ENCODE results near the gene GATA1.
"Not testable (repeated sequence)": the region's sequence is repeated elsewhere in the genome, so short reads cannot be mapped to it uniquely, and the experiment has no call there.

The GATA1 gene

GRCh38 chrX:48815266-48815665 lies 28.9 kb downstream of the GATA1 start:
- no peaks in the 10 kb centered on the region for H3K27me3 ChIP-seq (ENCODE audit: control insufficient read depth, insufficient read depth, low read length)
- no peak overlapping the region for H3K27ac ChIP-seq (ENCODE audit: low read depth, low read length)
- H3K4me1 ChIP-seq (ENCODE audit: control insufficient read depth, insufficient read depth, low read length), result no peaks in the 10 kb centered on the region
- H3K4me3 ChIP-seq (ENCODE audit: low read depth, low read length), result no peak overlapping the region
- no peak overlapping the region for H3K9ac ChIP-seq (ENCODE audit: low read depth, low read length)
- H3K9me3 ChIP-seq (ENCODE audit: control insufficient read depth, insufficient read depth, low read length), result peaks cover 38% of the 10 kb centered on the region
- peaks cover 29% of the 10 kb centered on the region; the same call in 1 of the 2 replicates for H3K36me3 ChIP-seq (ENCODE audit: control insufficient read depth, insufficient read depth, low read length)

GRCh38 chrX:48816014-48816810 lies 29.8 kb downstream of the GATA1 start:
- Histone ChIP-seq H3K36me3 (ENCODE audit: control insufficient read depth, insufficient read depth, low read length) (peaks cover 29% of the 10 kb centered on the region; the same call in 1 of the 2 replicates), H3K27ac (ENCODE audit: low read depth, low read length) (no peak overlapping the region), H3K4me3 (ENCODE audit: low read depth, low read length) (no peak overlapping the region), H3K27me3 (ENCODE audit: control insufficient read depth, insufficient read depth, low read length) (no peaks in the 10 kb centered on the region), H3K9me3 (ENCODE audit: control insufficient read depth, insufficient read depth, low read length) (peaks cover 38% of the 10 kb centered on the region), H3K4me1 (ENCODE audit: control insufficient read depth, insufficient read depth, low read length) (no peaks in the 10 kb centered on the region), H3K9ac (ENCODE audit: low read depth, low read length) (no peak overlapping the region)

DNA sequence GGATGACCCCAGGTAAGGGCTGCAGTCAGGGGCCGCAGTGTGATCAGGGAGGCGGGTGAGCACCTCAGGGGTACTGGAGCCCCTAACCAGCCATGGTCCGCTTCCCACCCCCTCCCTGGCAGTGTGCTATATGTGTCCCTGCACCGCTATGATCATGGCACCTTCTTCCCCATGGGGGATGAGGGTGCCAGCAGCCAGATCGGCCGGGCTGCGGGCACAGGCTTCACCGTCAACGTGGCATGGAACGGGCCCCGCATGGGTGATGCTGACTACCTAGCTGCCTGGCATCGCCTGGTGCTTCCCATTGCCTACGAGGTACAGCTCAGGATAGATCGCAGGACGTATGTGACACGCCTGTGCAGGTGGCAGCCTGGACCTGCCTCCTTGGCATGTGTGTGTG lies 31.7 kb downstream of the GATA1 start:
- Histone ChIP-seq H3K4me3 (ENCODE audit: low read depth, low read length) (no peak overlapping the region), H3K27me3 (ENCODE audit: control insufficient read depth, insufficient read depth, low read length) (no peaks in the 10 kb centered on the region), H3K27ac (ENCODE audit: low read depth, low read length) (no peak overlapping the region), H3K36me3 (ENCODE audit: control insufficient read depth, insufficient read depth, low read length) (peaks cover 22% of the 10 kb centered on the region; the same call in 1 of the 2 replicates), H3K4me1 (ENCODE audit: control insufficient read depth, insufficient read depth, low read length) (no peaks in the 10 kb centered on the region), H3K9me3 (ENCODE audit: control insufficient read depth, insufficient read depth, low read length) (peaks cover 50% of the 10 kb centered on the region), H3K9ac (ENCODE audit: low read depth, low read length) (no peak overlapping the region)

GRCh38 chrX:48818866-48819265 lies 32.5 kb downstream of the GATA1 start:
- H3K27me3 ChIP-seq (ENCODE audit: control insufficient read depth, insufficient read depth, low read length), result no peaks in the 10 kb centered on the region
- H3K9ac ChIP-seq (ENCODE audit: low read depth, low read length), result no peak overlapping the region
- H3K36me3 ChIP-seq (ENCODE audit: control insufficient read depth, insufficient read depth, low read length), result peaks cover 27% of the 10 kb centered on the region
- peaks cover 45% of the 10 kb centered on the region for H3K9me3 ChIP-seq (ENCODE audit: control insufficient read depth, insufficient read depth, low read length)
- no peak overlapping the region for H3K27ac ChIP-seq (ENCODE audit: low read depth, low read length)
- no peaks in the 10 kb centered on the region for H3K4me1 ChIP-seq (ENCODE audit: control insufficient read depth, insufficient read depth, low read length)
- no peak overlapping the region for H3K4me3 ChIP-seq (ENCODE audit: low read depth, low read length)

- Histone ChIP-seq H3K9me3 (ENCODE audit: control insufficient read depth, insufficient read depth, low read length) (peaks cover 46% of the 10 kb centered on the region), H3K36me3 (ENCODE audit: control insufficient read depth, insufficient read depth, low read length) (peaks cover 27% of the 10 kb centered on the region)
- not testable (repeated sequence) for H3K27ac ChIP-seq (ENCODE audit: low read depth, low read length); H3K27me3 ChIP-seq (ENCODE audit: control insufficient read depth, insufficient read depth, low read length); H3K9ac ChIP-seq (ENCODE audit: low read depth, low read length); H3K4me1 ChIP-seq (ENCODE audit: control insufficient read depth, insufficient read depth, low read length); H3K4me3 ChIP-seq (ENCODE audit: low read depth, low read length)
Measured at GRCh38 chrX:48819394-48819793, 33.0 kb downstream of the GATA1 start.

DNA sequence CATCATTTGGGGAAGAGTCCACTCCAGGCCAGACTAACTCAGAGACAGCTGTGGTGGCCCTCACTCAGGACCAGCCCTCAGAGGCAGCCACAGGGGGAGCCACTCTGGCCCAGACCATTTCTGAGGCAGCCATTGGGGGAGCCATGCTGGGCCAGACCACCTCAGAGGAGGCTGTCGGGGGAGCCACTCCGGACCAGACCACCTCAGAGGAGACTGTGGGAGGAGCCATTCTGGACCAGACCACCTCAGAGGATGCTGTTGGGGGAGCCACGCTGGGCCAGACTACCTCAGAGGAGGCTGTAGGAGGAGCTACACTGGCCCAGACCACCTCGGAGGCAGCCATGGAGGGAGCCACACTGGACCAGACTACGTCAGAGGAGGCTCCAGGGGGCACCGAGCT lies 36.7 kb downstream of the GATA1 start:
- no peak overlapping the region for H3K27ac ChIP-seq (ENCODE audit: low read depth, low read length)
- H3K27me3 ChIP-seq (ENCODE audit: control insufficient read depth, insufficient read depth, low read length), result peaks cover 16% of the 10 kb centered on the region; the same call in 1 of the 2 replicates
- H3K9ac ChIP-seq (ENCODE audit: low read depth, low read length), result no peak overlapping the region
- no peak overlapping the region for H3K4me3 ChIP-seq (ENCODE audit: low read depth, low read length)
- H3K9me3 ChIP-seq (ENCODE audit: control insufficient read depth, insufficient read depth, low read length), result peaks cover 34% of the 10 kb centered on the region
- H3K36me3 ChIP-seq (ENCODE audit: control insufficient read depth, insufficient read depth, low read length), result peaks cover 14% of the 10 kb centered on the region
- no peaks in the 10 kb centered on the region for H3K4me1 ChIP-seq (ENCODE audit: control insufficient read depth, insufficient read depth, low read length)

- H3K9me3 ChIP-seq (ENCODE audit: control insufficient read depth, insufficient read depth, low read length), result peaks cover 24% of the 10 kb centered on the region
- no peaks in the 10 kb centered on the region for H3K4me1 ChIP-seq (ENCODE audit: control insufficient read depth, insufficient read depth, low read length)
- H3K27ac ChIP-seq (ENCODE audit: low read depth, low read length), result no peak overlapping the region
- H3K27me3 ChIP-seq (ENCODE audit: control insufficient read depth, insufficient read depth, low read length), result peaks cover 21% of the 10 kb centered on the region; the same call in 1 of the 2 replicates
- H3K9ac ChIP-seq (ENCODE audit: low read depth, low read length), result no peak overlapping the region
- peaks cover 7% of the 10 kb centered on the region for H3K36me3 ChIP-seq (ENCODE audit: control insufficient read depth, insufficient read depth, low read length)
- H3K4me3 ChIP-seq (ENCODE audit: low read depth, low read length), result no peak overlapping the region
Measured at GRCh38 chrX:48824066-48824465, 37.7 kb downstream of the GATA1 start.

DNA sequence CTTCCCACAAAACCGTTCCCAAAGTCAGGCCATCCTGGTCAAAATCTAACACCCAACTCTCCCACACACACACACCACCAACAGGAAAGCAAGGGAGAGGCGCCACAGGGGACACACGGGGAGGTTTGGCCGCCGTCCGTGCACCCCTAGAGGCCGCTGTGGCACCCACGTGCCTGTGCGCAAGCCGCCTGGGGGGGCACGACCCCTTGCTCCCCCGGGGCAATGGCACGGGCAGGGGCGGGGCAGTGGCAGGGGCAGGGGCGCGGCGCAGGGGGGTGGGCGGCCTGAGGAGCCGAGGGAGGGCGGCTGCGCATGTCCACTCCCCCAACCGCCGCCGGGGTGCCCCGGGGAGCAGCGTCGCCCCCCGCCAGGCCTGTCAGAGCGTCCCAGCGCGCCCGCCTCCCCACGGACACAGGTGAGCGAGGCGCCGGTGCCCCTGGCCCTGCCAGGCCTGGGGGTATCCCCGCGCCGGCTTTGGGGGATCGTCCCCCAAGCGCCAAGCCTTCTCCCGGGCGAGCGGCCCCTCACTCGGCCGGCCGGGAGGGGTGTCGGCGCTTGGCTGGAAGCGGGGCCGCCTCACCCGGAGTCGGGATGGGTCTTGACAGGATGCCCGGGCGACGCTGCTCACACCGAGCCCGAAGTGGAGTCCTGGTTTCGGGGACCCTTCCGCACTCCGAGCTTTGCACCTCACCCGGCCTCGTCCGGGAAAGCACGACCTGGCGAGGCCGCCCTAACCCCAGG lies 39.9 kb downstream of the GATA1 start, which contains the start of gene ERAS:
Gene ERAS (plus strand): TSS at position 379 of the 741 bp plus-strand sequence. CDS start 2,611 bp downstream, outside the sequence.
- no peak within 1 kb of the TSS for H3K9ac ChIP-seq (ENCODE audit: low read depth, low read length)
- peaks cover 44% of the 10 kb centered on the region for H3K27me3 ChIP-seq (ENCODE audit: control insufficient read depth, insufficient read depth, low read length)
- peaks cover 27% of the 10 kb centered on the region for H3K9me3 ChIP-seq (ENCODE audit: control insufficient read depth, insufficient read depth, low read length)
- peaks cover 7% of the 10 kb centered on the region for H3K36me3 ChIP-seq (ENCODE audit: control insufficient read depth, insufficient read depth, low read length)
- H3K4me1 ChIP-seq (ENCODE audit: control insufficient read depth, insufficient read depth, low read length), result no peaks in the 10 kb centered on the region
- peak within 1 kb of the TSS; percentile 40 for H3K4me3 ChIP-seq (ENCODE audit: low read depth, low read length)
- H3K27ac ChIP-seq (ENCODE audit: low read depth, low read length), result no peak within 1 kb of the TSS

DNA sequence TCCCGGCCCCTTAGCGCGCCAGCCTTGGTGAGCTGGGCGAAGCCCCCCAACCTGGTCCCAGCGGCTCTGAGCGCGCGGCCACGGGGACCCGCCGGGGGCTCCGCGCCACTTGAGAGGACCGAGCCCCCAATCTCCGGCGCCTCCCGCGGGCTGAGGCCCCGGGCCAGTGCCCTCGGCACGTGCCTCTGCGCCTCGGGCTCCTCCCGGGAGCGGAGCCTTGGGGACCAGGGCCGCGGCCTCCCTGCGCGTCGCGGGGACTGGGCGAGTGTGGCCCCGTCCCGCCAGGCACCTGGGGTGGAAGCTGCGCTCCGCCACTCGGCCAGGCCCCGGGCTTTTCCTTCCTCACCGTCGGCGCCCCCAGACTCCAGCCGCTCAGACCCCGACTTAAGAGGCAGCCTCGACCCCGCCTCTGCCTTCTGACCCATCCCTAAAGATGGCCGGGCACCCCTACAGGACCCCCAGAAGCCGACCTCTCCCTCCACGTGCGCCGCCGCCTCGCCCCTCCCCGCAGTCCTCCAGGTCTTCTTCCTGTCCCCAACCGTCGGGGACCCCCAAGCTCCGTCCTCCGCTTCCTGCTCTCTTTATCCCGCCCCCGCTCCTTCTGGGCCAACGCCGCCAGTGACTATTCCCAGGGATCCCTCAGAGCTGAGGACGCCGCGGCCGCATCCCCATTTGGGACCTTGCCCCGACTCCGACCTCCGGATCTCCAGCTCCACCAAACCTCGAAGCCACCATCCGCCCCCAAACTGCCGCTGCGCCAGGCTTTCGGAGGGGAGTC lies 40.7 kb downstream of the GATA1 start:
- Histone ChIP-seq H3K36me3 (ENCODE audit: control insufficient read depth, insufficient read depth, low read length) (peaks cover 7% of the 10 kb centered on the region), H3K4me3 (ENCODE audit: low read depth, low read length) (peak overlapping the region; percentile 40), H3K27me3 (ENCODE audit: control insufficient read depth, insufficient read depth, low read length) (peaks cover 51% of the 10 kb centered on the region)

GRCh38 chrX:48827654-48827968 lies 41.2 kb downstream of the GATA1 start:
- Histone ChIP-seq H3K4me3 (ENCODE audit: low read depth, low read length) (peak overlapping the region; percentile 40), H3K4me1 (ENCODE audit: control insufficient read depth, insufficient read depth, low read length) (no peaks in the 10 kb centered on the region), H3K36me3 (ENCODE audit: control insufficient read depth, insufficient read depth, low read length) (peaks cover 7% of the 10 kb centered on the region), H3K27ac (ENCODE audit: low read depth, low read length) (no peak overlapping the region), H3K27me3 (ENCODE audit: control insufficient read depth, insufficient read depth, low read length) (peaks cover 57% of the 10 kb centered on the region), H3K9me3 (ENCODE audit: control insufficient read depth, insufficient read depth, low read length) (peaks cover 17% of the 10 kb centered on the region), H3K9ac (ENCODE audit: low read depth, low read length) (no peak overlapping the region)

More for the DNA sequence above, 40.7 kb downstream of the GATA1 start:
- Histone ChIP-seq H3K9ac (ENCODE audit: low read depth, low read length) (no peak overlapping the region), H3K4me1 (ENCODE audit: control insufficient read depth, insufficient read depth, low read length) (no peaks in the 10 kb centered on the region), H3K27ac (ENCODE audit: low read depth, low read length) (no peak overlapping the region), H3K9me3 (ENCODE audit: control insufficient read depth, insufficient read depth, low read length) (peaks cover 22% of the 10 kb centered on the region)
